K562 (cell line): ENCODE data around the gene UNKL. TPM values are rescaled to one million over a fixed set of nuclear protein-coding genes. Genes with fewer than 3 reads are reported as not detected.

Source experiments
- ETV6 ChIP-seq, 3 experiments: fragments of 150-350 bp in 1 of 3; sonication (generic) in 1 of 3; formaldehyde crosslinking in 1 of 3; IDR thresholded peaks; 2 replicates each; pipeline versions ENCODE4 v1.6.1 to v1.8.0; 2014 to 2022; ENCODE audit warnings: borderline replicate concordance in 2 of 3, low read depth in 2 of 3, antibody characterized with exemption in 1 of 3, low read length in 1 of 3, mild to moderate bottlenecking in 1 of 3, missing genetic modification reagents in 1 of 3
- HDAC8 ChIP-seq: fragments of 450-650 bp; IDR thresholded peaks from 2 replicates; pipeline ENCODE4 v1.6.1; 2016; ENCODE audit warnings: mild to moderate bottlenecking, missing genetic modification characterization, moderate library complexity, missing compliant biosample characterization
- KDM4B ChIP-seq, 2 experiments: fragments of 450-650 bp in 1 of 2; sonication (generic) in 1 of 2; IDR thresholded peaks; 2 replicates each; pipeline ENCODE4 v1.6.1; 2016 to 2017; ENCODE audit warnings: borderline replicate concordance in 2 of 2, antibody characterized with exemption in 1 of 2, low read depth in 1 of 2, mild to moderate bottlenecking in 1 of 2
- NR2C1 ChIP-seq, 2 experiments: fragments of 450-650 bp; IDR thresholded peaks; 2 replicates each; pipeline ENCODE4 v1.6.1; 2017; ENCODE audit warnings: mild to moderate bottlenecking in 2 of 2, antibody characterized with exemption in 1 of 2, inconsistent platforms in 1 of 2, missing compliant biosample characterization in 1 of 2, missing genetic modification characterization in 1 of 2
- POLR3G ChIP-seq: IDR thresholded peaks from 2 replicates; pipeline ENCODE4 v1.6.1; 2011; ENCODE audit not compliant: insufficient read length, insufficient replicate concordance; ENCODE audit errors: extremely low read depth
- PURB ChIP-seq: sonication (generic); formaldehyde crosslinking; IDR thresholded peaks from 2 replicates; pipeline ENCODE4 v1.9.0; 2021; ENCODE audit warnings: low read depth, mild to moderate bottlenecking, missing genetic modification reagents
- SOX6 ChIP-seq: fragments of 450-650 bp; IDR thresholded peaks from 2 replicates; pipeline ENCODE4 v1.6.1; 2014; ENCODE audit warnings: mild to moderate bottlenecking
- SPI1 ChIP-seq: IDR thresholded peaks from 2 replicates; pipeline ENCODE4 v1.6.1; 2011; ENCODE audit warnings: low read depth, low read length, control low read depth, borderline replicate concordance
- TARDBP ChIP-seq: fragments of 450-650 bp; IDR thresholded peaks from 2 replicates; pipeline ENCODE4 v1.6.1; 2016
- TBL1XR1 ChIP-seq, 2 experiments: IDR thresholded peaks; 2 replicates each; pipeline ENCODE4 v1.6.1; 2012; ENCODE audit warnings: improper control_type of control experiment in 2 of 2, low read length in 2 of 2, mild to moderate bottlenecking in 1 of 2
- TCF7L2 ChIP-seq: fragments of 150-350 bp; IDR thresholded peaks from 2 replicates; pipeline ENCODE4 v1.6.1; 2016; ENCODE audit warnings: low read depth, mild to moderate bottlenecking, low read length, moderate library complexity
- TEAD1 ChIP-seq, 2 experiments: fragments of 450-650 bp in 1 of 2; sonication (generic) in 1 of 2; formaldehyde crosslinking; IDR thresholded peaks; 2 replicates each; pipeline versions ENCODE4 v1.4.0 to v1.8.0; 2020 to 2022; ENCODE audit warnings: mild to moderate bottlenecking in 2 of 2, missing genetic modification reagents in 1 of 2
- THRAP3 ChIP-seq: fragments of 450-650 bp; IDR thresholded peaks from 2 replicates; pipeline ENCODE4 v1.6.1; 2016; ENCODE audit warnings: mild to moderate bottlenecking, inconsistent platforms, borderline replicate concordance
- TSC22D4 ChIP-seq: fragments of 450-650 bp; IDR thresholded peaks from 2 replicates; pipeline ENCODE4 v1.6.1; 2016; ENCODE audit warnings: missing genetic modification characterization, missing biosample characterization, control low read depth
- ZC3H4 ChIP-seq: sonication (generic); formaldehyde crosslinking; IDR thresholded peaks from 2 replicates; pipeline ENCODE4 v1.9.0; 2021; ENCODE audit warnings: missing genetic modification reagents, borderline replicate concordance
- ZKSCAN8 ChIP-seq: fragments of 200-800 bp; sonication (Bioruptor generic); IDR thresholded peaks from 2 replicates; pipeline ENCODE4 v1.6.1; 2016; ENCODE audit warnings: missing genetic modification characterization, missing compliant biosample characterization
- ZNF224 ChIP-seq: sonication (generic); formaldehyde crosslinking; IDR thresholded peaks from 2 replicates; pipeline ENCODE4 v1.8.0; 2022; ENCODE audit warnings: mild to moderate bottlenecking, missing genetic modification reagents
- ZNF347 ChIP-seq: fragments of 450-650 bp; formaldehyde crosslinking; IDR thresholded peaks from 2 replicates; pipeline ENCODE4 v1.4.0; 2020; ENCODE audit warnings: low read depth, mild to moderate bottlenecking, moderate library complexity
- ZNF589 ChIP-seq: fragments of 200-800 bp; sonication (Bioruptor generic); IDR thresholded peaks from 2 replicates; pipeline ENCODE4 v1.6.1; 2016; ENCODE audit warnings: low read depth, missing genetic modification characterization, missing compliant biosample characterization
- ZNF778 ChIP-seq: fragments of 450-650 bp; formaldehyde crosslinking; IDR thresholded peaks from 2 replicates; pipeline ENCODE4 v1.4.0; 2020; ENCODE audit warnings: mild to moderate bottlenecking, moderate library complexity
- polyA plus RNA-seq, 8 experiments: library from polyadenylated mRNA; depleted of rRNA in 4 of 8; stranded (reverse) in 5 of 8; unstranded in 3 of 8; fragments of >200 nt; fragmentation: Nextera tagmentation in 2 of 8; fragmentation: Illumina TruSeq in 1 of 8; extraction: Ambion mirVana in 2 of 8; extraction: Trizol in 1 of 8; gene quantifications; 2 replicates each; pipeline versions ENCODE4 v1.2.1 to v1.2.3, GENCODE V29; 2011 to 2014; ENCODE audit warnings: inconsistent platforms in 1 of 8, missing spikeins in 1 of 8
- total RNA-seq, 7 experiments: library from RNA; depleted of rRNA in 6 of 7; stranded (reverse); fragments of >200 nt in 6 of 7; fragmentation: Illumina TruSeq in 2 of 7; extraction: Trizol in 2 of 7; gene quantifications; 2 replicates each; pipeline versions ENCODE4 v1.2.1 to v1.2.3, GENCODE V29; 2011 to 2021; ENCODE audit warnings: low replicate concordance in 1 of 7
- TF ChIP-seq, protein P1 (sequence below): fragments of 450-650 bp; IDR thresholded peaks from 2 replicates; pipeline ENCODE4 v1.6.1; 2016; ENCODE audit warnings: antibody characterized with exemption
- TF ChIP-seq, protein P2 (sequence below), 2 experiments: fragments of 450-650 bp; IDR thresholded peaks; 2 replicates each; pipeline ENCODE4 v1.6.1; 2018; ENCODE audit warnings: mild to moderate bottlenecking in 2 of 2, low read depth in 1 of 2; ENCODE audit not compliant: partially characterized antibody in 2 of 2

Gene UNKL
- total and polyA plus RNA-seq, 9 of the 15 experiments (the other 6 are each of a cell fraction or from before 2014, with no cell fraction given) = 0.37 to 30.2 (median 5.1) TPM

DNA sequence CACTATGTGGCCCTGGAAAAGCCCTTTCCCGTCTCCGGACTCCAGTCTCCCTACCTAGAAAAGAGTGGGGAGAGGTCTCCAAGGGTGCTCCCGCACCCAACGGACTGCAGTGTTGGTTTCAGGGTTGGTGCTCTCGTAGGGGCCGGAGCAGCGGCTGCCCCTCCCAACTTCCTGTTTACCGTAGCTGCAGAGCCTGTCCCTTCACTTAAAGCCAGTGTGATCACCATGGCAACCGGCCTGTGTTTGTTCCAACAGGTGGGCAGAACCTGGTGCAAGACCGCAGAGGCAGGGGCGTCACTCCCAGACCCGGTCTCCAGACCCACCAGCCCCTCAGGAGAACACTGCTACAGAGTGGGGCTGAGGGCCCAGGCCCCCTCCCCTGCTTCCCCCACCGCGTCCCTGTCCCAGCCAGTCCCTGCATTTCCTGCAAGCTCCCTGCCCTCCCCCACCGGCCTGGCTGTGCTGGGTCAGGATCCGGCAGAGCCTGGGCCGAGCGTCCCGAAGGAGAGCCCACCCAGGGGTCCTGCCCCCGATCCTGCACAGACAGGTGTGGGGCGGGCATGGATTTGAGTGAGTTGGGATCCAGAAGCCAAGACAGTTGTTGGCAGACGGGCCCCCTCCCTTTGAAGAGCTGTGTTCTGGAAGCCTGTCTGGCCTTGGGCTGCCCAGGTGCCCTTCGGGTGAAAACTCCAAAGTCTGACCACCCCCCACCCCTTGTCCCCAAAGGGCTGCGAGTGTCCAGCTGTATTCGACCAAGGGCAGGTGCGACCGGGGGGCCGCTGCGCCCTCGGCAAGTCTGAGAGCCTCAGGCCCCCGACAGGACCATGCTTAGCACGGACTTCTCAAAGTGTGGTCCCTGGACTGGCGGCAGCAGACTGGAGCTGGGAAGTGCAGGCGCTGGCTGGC is 82.5 kb downstream of the UNKL start (continued):
- TF ChIP-seq TCF7L2 (no peak), PURB (CRISPR knock-in tag) (no peak), SPI1 (0 out of 2 replicates have a peak, but pooled peaks have one; percentile 20), NR2C1 (IDR thresholded peaks at IDR 0.05) (no peak), NR2C1 (tag; IDR thresholded peaks at IDR 0.05) (no peak), THRAP3 (no peak), TSC22D4 (tag) (no peak), ZNF778 (CRISPR knock-in tag) (no peak), SOX6 (0 out of 2 replicates have a peak, but pooled peaks have one; percentile 20), TARDBP (no peak), POLR3G (no peak), TEAD1 (CRISPR knock-in tag; IDR thresholded peaks at IDR 0.05) (0 out of 4 replicates have a peak, but pooled peaks of 1 of the 2 experiments have one; percentile 24), TBL1XR1 (IDR thresholded peaks at IDR 0.05; ENCODE audit: low read length in 2 of 2) (no peak), ZKSCAN8 (no peak), ZNF589 (no peak), ZNF224 (CRISPR knock-in tag) (no peak), KDM4B (IDR thresholded peaks at IDR 0.05; ENCODE audit: borderline replicate concordance in 2 of 2, low read depth in 1 of 2) (no peak), ZC3H4 (CRISPR knock-in tag) (peak; percentile 57; the same call in 1 of the 2 replicates), ZNF347 (no peak), HDAC8 (tag) (no peak), ETV6 (IDR thresholded peaks at IDR 0.05; ENCODE audit: borderline replicate concordance in 1 of 2, low read depth in 2 of 2, low read length in 1 of 2) (no peak), ETV6 (CRISPR knock-in tag; IDR thresholded peaks at IDR 0.05; ENCODE audit: borderline replicate concordance) (no peak)
- TF ChIP-seq, protein P1, sequence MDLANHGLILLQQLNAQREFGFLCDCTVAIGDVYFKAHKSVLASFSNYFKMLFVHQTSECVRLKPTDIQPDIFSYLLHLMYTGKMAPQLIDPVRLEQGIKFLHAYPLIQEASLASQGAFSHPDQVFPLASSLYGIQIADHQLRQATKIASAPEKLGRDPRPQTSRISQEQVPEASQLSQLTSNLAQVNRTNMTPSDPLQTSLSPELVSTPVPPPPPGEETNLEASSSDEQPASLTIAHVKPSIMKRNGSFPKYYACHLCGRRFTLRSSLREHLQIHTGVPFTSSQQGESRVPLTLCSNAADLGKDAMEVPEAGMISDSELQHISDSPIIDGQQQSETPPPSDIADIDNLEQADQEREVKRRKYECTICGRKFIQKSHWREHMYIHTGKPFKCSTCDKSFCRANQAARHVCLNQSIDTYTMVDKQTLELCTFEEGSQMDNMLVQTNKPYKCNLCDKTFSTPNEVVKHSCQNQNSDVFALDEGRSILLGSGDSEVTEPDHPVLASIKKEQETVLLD = no peak
- TF ChIP-seq, protein P2, sequence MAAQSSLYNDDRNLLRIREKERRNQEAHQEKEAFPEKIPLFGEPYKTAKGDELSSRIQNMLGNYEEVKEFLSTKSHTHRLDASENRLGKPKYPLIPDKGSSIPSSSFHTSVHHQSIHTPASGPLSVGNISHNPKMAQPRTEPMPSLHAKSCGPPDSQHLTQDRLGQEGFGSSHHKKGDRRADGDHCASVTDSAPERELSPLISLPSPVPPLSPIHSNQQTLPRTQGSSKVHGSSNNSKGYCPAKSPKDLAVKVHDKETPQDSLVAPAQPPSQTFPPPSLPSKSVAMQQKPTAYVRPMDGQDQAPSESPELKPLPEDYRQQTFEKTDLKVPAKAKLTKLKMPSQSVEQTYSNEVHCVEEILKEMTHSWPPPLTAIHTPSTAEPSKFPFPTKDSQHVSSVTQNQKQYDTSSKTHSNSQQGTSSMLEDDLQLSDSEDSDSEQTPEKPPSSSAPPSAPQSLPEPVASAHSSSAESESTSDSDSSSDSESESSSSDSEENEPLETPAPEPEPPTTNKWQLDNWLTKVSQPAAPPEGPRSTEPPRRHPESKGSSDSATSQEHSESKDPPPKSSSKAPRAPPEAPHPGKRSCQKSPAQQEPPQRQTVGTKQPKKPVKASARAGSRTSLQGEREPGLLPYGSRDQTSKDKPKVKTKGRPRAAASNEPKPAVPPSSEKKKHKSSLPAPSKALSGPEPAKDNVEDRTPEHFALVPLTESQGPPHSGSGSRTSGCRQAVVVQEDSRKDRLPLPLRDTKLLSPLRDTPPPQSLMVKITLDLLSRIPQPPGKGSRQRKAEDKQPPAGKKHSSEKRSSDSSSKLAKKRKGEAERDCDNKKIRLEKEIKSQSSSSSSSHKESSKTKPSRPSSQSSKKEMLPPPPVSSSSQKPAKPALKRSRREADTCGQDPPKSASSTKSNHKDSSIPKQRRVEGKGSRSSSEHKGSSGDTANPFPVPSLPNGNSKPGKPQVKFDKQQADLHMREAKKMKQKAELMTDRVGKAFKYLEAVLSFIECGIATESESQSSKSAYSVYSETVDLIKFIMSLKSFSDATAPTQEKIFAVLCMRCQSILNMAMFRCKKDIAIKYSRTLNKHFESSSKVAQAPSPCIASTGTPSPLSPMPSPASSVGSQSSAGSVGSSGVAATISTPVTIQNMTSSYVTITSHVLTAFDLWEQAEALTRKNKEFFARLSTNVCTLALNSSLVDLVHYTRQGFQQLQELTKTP (IDR thresholded peaks at IDR 0.05; ENCODE audit: low read depth in 1 of 2, partially characterized antibody in 2 of 2) = no peak
